RWPE2 (cell line): ENCODE results near the gene HSPA5.
"Not testable (repeated sequence)": the region's sequence is repeated elsewhere in the genome, so short reads cannot be mapped to it uniquely, and the experiment has no call there.

Source experiments
- ATAC-seq: fragments of 200-7000 bp; cut with Tn5 transposase; 3 replicates; pipeline ENCODE4 v1.9.1; 2021; ENCODE audit warnings: low read depth
- DNase-seq: peaks from one replicate; pipeline ENCODE4 v3.0.0-alpha.2; 2020; ENCODE audit warnings: low spot score
- H3K27ac ChIP-seq: fragments of 450-650 bp; 2 replicates; pipeline ENCODE4 v1.5.1; 2017; ENCODE audit warnings: mild to moderate bottlenecking; ENCODE audit not compliant: poor library complexity, severe bottlenecking
- H3K27me3 ChIP-seq: fragments of 250-450 bp; sonication (Bioruptor Pico); 2 replicates; pipeline ENCODE4 v1.5.1; 2021; ENCODE audit warnings: mild to moderate bottlenecking, moderate library complexity; ENCODE audit not compliant: insufficient read depth, poor library complexity, severe bottlenecking
- H3K36me3 ChIP-seq: fragments of 250-450 bp; sonication (Bioruptor Pico); 2 replicates; pipeline ENCODE4 v1.5.1; 2020; ENCODE audit warnings: low read depth, mild to moderate bottlenecking, moderate library complexity
- H3K4me1 ChIP-seq: fragments of 250-450 bp; sonication (Bioruptor Pico); 2 replicates; pipeline ENCODE4 v1.5.1; 2021; ENCODE audit warnings: mild to moderate bottlenecking, moderate library complexity; ENCODE audit not compliant: insufficient read depth, poor library complexity, severe bottlenecking
- H3K4me3 ChIP-seq: fragments of 250-450 bp; sonication (Bioruptor Pico); 2 replicates; pipeline ENCODE4 v1.5.1; 2021; ENCODE audit warnings: mild to moderate bottlenecking, moderate library complexity; ENCODE audit not compliant: severe bottlenecking
- H3K9me3 ChIP-seq: fragments of 250-450 bp; sonication (Bioruptor Pico); 2 replicates; pipeline ENCODE4 v1.5.1; 2021; ENCODE audit warnings: mild to moderate bottlenecking, moderate library complexity; ENCODE audit not compliant: severe bottlenecking
- CTCF ChIP-seq: fragments of 450-650 bp; IDR thresholded peaks from one replicate; pipeline ENCODE4 v1.5.1; 2017; ENCODE audit warnings: mild to moderate bottlenecking, moderate library complexity; ENCODE audit not compliant: poor library complexity, severe bottlenecking

The HSPA5 gene

GRCh38 chr9:125227761-125228160, 13.4 kb downstream of the HSPA5 start:
- Histone ChIP-seq H3K4me3 (no peak overlapping the region), H3K27ac (no peak overlapping the region), H3K36me3 (peaks cover 22% of the 10 kb centered on the region), H3K4me1 (no peaks in the 10 kb centered on the region), H3K9me3 (no peaks in the 10 kb centered on the region), H3K27me3 (no peaks in the 10 kb centered on the region)
- DNase-seq (no peak), ATAC-seq (no peak)
- no peak for TF ChIP-seq CTCF

GRCh38 chr9:125224858-125225257, 16.3 kb downstream of the HSPA5 start:
- H3K27ac ChIP-seq, H3K4me1 ChIP-seq, H3K9me3 ChIP-seq, H3K27me3 ChIP-seq, H3K4me3 ChIP-seq, ATAC-seq, DNase-seq: not testable (repeated sequence)
- peaks cover 24% of the 10 kb centered on the region for H3K36me3 ChIP-seq

DNA sequence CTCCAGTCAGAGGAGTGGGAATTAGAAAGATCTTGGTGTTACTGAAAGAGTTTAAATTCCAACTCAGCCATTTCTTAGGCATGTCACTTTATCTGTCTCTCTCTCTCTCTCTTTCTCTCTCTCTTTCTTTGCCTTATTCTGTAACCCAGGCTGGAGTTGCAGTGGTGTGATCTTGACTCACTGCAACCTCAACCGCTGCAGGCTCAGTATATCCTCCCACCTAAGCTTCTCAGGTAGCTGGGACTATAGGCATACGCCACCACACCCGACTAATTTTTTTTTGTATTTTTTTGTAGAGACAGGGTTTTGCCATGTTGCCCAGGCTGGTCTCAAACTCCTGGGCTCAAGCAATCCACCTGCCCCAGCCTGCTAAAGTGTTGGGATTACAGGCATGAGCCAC, 22.5 kb downstream of the HSPA5 start:
- DNase-seq (no peak), ATAC-seq (no peak)
- H3K4me3 ChIP-seq: no peak overlapping the region
- no peak for TF ChIP-seq CTCF
- H3K36me3 ChIP-seq: peaks cover 31% of the 10 kb centered on the region
- H3K4me1 ChIP-seq: no peaks in the 10 kb centered on the region
- H3K27me3 ChIP-seq: no peaks in the 10 kb centered on the region
- no peaks in the 10 kb centered on the region for H3K9me3 ChIP-seq
- no peak overlapping the region for H3K27ac ChIP-seq

DNA sequence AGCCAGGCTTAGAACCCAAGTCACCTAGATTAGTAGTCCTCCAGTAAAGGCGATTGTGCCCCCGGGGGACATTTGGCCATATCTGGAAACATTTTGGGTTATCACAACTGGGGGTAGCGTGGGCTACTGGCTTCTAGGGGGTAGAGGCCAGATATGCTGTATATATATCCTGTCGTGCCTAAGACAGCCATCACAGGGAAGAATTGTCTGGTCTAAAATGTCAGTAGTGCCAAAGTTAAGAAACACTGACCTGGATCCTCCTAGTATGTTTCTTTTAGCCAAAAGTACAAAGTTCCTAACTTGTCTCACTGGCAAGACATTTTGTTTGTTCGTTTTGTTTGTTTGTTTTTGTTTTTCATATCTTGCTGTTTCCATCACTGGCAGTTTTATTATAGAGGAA, 27.0 kb downstream of the HSPA5 start:
- Histone ChIP-seq H3K36me3 (peaks cover 49% of the 10 kb centered on the region), H3K9me3 (no peaks in the 10 kb centered on the region), H3K4me3 (no peak overlapping the region), H3K27ac (no peak overlapping the region), H3K27me3 (no peaks in the 10 kb centered on the region), H3K4me1 (no peaks in the 10 kb centered on the region)
- DNase-seq: no peak
- ATAC-seq: no peak
- no peak for TF ChIP-seq CTCF

- Histone ChIP-seq H3K27ac (no peak overlapping the region), H3K36me3 (peaks cover 40% of the 10 kb centered on the region), H3K9me3 (no peaks in the 10 kb centered on the region), H3K4me3 (no peak overlapping the region), H3K4me1 (no peaks in the 10 kb centered on the region), H3K27me3 (no peaks in the 10 kb centered on the region)
- ATAC-seq (no peak), DNase-seq (no peak)
- TF ChIP-seq CTCF: no peak
Measured at GRCh38 chr9:125204477-125204876, 36.7 kb downstream of the HSPA5 start.
